Measurements from ENCODE around the gene MYLIP.

MYLIP gene

GRCh38 chr6:16158943-16159557 is 30.2 kb downstream of the MYLIP start:
- no peak overlapping the region for H3K4me3 ChIP-seq (ENCODE audit: low read depth, low read length)
- no peak for TF ChIP-seq CTCF (IDR thresholded peaks at IDR 0.05; ENCODE audit: borderline replicate concordance, insufficient read depth, low read depth, low read length)

GRCh38 chr6:16160794-16161193 is 31.9 kb downstream of the MYLIP start:
- no peak for TF ChIP-seq CTCF (IDR thresholded peaks at IDR 0.05; ENCODE audit: borderline replicate concordance, insufficient read depth, low read depth, low read length)
- no peak overlapping the region for H3K4me3 ChIP-seq (ENCODE audit: low read depth, low read length)

GRCh38 chr6:16162003-16162402 is 33.1 kb downstream of the MYLIP start:
- no peak overlapping the region for H3K4me3 ChIP-seq (ENCODE audit: low read depth, low read length)

GRCh38 chr6:16163066-16163465 is 34.2 kb downstream of the MYLIP start:
- no peak overlapping the region for H3K4me3 ChIP-seq (ENCODE audit: low read depth, low read length)
- TF ChIP-seq CTCF (IDR thresholded peaks at IDR 0.05; ENCODE audit: borderline replicate concordance, insufficient read depth, low read depth, low read length), result no peak

More at GRCh38 chr6:16162003-16162402, 33.1 kb downstream of the MYLIP start:
- TF ChIP-seq CTCF (IDR thresholded peaks at IDR 0.05; ENCODE audit: borderline replicate concordance, insufficient read depth, low read depth, low read length), result no peak

GRCh38 chr6:16163535-16164300 is 34.8 kb downstream of the MYLIP start:
- no peak for TF ChIP-seq CTCF (IDR thresholded peaks at IDR 0.05; ENCODE audit: borderline replicate concordance, insufficient read depth, low read depth, low read length)
- H3K4me3 ChIP-seq (ENCODE audit: low read depth, low read length), result no peak overlapping the region

- H3K4me3 ChIP-seq (ENCODE audit: low read depth, low read length), result no peak overlapping the region
- TF ChIP-seq CTCF (IDR thresholded peaks at IDR 0.05; ENCODE audit: borderline replicate concordance, insufficient read depth, low read depth, low read length), result no peak
These were observed 36.8 kb downstream of the MYLIP start for GRCh38 chr6:16165641-16166040.
